ENCODE results near the gene PLXNA1.
A peak's percentile ranks its signal among the peaks of the same experiment; 100 is the strongest.

PLXNA1 gene

DNA sequence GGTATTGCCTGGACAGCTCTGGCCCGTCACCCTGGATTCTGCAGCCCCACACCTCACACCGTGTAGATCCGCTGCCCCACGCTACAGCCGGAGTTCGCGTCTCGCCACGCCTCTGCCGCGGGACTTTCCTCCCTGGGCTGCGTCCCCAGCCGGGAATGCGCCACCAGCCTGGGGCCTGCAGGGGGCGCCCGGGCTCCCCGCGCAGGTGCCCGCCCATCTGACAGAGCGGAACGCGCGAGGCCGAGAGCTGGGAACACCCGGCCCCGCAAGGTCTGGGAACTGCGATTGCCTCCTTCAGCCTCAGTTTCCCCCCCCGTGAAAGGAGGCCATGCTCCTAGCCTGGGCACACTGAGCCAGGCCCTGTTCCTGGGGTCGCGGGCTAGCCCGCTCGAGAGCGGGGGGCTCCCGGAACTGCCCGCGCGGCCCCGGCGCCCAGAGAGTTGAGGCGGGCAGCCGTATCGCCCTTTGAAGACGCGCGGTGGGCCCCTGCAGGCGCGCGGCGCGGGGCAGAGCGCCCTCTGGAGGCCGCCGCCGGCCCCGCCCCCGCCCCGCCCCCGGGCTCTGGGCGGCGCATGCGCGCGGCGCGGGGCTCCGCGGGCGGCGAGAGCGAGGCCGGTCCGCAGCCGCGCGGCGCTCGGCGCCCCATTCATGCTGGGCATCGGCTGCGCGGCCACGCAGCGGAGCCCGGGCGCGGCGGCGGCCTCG is at the start of gene PLXNA1:
TSS of gene PLXNA1 (plus strand) at position 645 of the 705 bp plus-strand sequence. CDS start 5,479 bp downstream, outside the sequence.
- DNase-seq: peak; percentile 79

DNA sequence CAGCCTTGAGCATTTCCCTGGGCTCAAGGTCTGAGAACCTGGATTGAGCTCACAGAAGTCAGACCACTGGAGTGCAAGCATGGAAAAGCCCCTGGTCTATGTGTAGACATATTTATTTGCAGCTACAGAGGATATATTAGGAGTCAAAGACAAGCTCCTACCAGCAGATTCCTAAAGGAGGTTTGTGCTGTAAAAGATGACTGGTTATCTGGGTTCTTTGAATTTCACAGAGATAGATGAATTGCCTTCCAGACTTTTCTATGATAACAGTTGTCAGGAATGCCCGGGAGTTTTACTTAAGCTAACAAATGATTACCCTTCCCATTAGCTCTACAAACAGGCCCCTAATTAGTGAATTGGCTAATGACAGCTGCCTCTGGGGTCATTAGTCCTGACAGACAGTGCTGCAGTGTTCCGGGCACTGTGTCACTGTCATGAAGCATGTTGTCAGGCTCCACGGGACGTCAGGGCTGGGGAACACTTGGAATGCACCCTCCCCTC is 48.8 kb upstream of the PLXNA1 start:
- no peak for DNase-seq

GRCh38 chr3:126934991-126935390 is 47.9 kb upstream of the PLXNA1 start:
- no peak for DNase-seq

DNA sequence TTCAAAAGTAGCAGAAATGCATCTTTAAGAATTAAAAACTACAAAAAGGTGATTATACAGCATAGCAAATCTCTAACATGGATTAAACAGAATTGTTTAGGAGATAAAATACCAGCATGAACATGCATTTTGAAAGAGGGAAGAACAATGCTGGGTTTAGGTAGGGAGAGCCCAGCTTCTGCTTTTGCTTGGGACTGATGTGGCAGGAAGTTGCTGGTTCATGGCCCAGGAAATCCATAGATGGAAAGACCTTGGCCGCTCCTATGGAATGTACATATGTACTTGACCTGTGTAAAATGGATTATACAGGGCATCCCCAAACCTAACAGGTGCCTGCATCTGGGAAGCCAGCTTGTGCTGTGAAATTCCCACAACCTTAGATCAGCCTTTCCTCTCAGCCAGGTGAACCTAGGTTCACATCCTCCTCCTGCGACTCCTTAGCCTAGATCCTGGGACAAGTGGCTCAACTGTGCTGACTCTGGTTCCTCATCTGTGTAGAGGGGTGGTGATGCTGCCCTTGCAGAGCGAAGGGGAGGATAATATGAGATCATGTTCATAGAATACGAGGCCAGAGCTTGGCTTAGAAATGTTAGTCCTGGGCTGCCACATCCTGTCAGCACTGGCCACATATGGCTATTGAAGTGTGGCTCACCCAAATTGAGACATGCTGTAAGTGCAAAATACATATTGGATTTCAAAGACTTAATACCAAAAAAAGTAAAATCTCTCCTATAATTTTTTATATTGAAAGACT is 47.0 kb upstream of the PLXNA1 start:
- no peak for DNase-seq

GRCh38 chr3:126936853-126937425 is 46.0 kb upstream of the PLXNA1 start:
- peak; percentile 21 for DNase-seq

- no peak for DNase-seq
Observed at GRCh38 chr3:126937533-126937932, 45.4 kb upstream of the PLXNA1 start.

- DNase-seq: no peak
Observed at GRCh38 chr3:126937973-126938372, 44.9 kb upstream of the PLXNA1 start.

DNA sequence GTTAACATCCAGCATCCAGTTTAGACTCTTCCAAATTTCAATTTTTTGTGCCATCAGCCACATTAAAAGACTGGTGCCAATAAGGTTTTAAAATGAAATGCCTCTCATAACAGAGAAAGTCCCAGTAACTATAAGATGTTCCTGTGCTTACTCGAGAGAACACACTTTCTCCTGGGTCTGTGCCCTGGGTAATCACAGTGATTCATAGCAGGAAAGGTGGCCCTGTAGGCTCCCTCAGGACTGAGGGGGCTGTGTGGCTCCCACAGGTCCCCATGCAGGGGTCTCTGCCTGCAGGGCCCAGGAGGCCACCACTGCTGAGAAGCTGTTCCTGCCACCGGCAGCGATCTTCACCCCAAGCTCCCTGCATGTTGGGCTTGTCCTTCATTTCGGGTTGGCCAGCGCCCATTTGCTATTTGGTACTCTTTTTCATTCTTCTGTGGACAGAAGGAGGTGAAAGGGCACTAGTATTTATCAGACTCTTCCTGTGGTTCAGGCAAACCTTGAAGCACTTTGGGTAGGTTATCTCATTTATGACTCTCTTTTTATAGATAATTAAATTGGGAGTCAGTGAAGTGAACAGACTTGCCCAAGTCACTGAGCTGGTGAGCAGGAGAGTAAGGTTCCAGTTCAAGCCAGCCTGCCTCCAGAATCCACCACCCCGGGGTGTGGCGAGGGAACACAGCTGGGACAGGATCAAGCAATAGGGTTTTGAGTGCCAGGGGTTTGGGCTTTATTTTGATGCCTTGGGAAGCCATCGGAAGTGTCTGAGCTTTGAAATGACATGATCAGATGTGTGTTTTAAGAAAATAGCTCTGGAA is 44.2 kb upstream of the PLXNA1 start:
- no peak for DNase-seq

DNA sequence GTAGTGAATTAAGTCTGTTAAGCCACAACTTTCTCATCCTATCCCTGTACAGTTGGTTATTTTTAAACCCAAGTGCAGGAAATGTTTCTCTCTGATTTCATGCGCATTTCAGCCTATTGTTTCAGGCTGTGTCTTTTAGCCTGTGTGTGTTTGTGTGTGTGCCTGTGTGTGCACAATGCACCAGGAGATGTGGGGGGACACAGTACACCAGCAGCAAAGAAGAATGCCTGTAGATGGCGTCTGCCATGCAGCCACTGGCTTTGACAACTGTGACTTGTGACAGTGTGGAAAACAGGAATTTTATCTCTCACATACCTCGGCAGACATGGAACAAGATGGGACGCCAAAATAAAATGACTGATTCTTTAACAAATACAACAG is 43.6 kb upstream of the PLXNA1 start:
- DNase-seq: no peak

DNA sequence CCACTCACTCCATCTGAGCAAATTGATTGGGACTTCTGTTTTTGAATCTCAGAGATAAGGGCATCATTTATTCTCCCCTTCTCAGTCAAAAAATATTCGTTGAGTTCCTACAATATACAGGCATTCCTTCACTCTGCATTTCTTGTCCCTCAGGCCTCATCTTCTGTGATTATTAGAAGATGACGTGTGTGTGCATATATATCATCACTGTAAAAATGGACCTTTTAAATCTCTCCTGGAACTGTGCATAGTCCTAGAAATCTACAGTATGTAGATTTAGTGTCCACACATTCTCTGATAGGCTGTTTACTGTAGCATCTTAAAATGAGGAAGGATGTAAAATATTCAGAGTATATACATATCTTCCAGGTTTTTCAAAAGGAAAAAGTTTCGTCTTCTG is 43.2 kb upstream of the PLXNA1 start:
- no peak for DNase-seq

- DNase-seq: no peak
Observed at GRCh38 chr3:126941721-126942270, 41.1 kb upstream of the PLXNA1 start.

- no peak for DNase-seq
Observed at GRCh38 chr3:126944089-126944965, 38.6 kb upstream of the PLXNA1 start.

GRCh38 chr3:126945171-126945721 is 37.7 kb upstream of the PLXNA1 start:
- DNase-seq: no peak

DNA sequence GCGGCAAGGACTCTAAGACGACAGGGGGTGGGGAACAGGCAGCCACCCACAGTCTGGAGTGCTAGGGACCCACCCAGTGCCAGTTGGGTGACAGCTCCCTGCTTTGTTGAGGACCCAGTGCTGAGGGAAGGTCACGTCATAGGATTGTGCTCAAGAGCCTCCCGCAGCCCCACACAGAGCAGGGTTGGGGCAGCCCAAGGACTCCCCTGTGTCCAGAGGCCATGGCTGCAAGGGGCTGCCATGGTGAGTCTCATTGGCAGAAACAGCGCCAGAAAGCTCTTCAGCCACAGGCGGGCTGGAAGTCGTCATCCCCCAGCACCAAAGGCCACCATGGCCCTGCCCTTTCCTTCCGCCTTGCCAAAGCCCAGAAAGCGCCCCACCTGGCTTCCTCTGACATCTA is 37.0 kb upstream of the PLXNA1 start:
- DNase-seq: no peak

DNA sequence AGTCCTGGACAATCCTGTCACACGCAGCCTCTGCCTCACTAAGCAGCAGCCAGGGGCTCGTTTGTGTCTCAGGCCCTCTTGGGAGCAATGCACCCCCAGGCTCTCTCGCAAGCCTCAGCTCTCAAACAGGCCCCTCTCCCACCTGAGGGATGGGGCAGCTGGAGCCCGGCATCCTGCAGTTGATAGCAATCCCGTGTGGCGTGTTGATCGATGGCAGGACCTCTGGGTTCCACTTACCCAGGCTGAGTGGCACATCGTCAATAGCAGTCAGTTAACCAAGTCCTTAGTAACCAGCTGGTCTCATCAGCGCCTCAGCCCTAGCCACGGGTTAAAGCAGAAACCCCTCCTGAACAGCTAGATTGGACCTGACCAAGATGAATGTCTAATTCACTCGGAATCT is 36.5 kb upstream of the PLXNA1 start:
- DNase-seq: no peak

DNA sequence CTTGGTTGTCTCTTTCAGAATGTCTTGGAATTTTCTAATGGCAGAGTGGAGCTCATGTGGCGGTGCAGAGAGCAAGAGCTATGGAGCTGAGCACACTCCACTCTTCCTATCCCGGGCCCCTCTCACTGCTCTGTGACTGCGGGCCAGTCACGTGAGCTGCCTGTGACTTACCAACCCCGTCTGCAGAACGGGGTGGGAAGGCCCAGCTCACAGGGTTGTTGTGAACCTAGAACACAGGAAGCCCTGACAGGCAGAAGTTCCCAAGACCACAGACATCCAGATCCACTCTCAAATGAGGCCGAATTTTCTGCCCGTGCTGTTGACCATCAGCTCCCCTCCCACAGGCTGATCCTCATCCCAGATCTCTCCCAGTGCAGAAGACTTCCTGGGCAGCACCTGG is 35.5 kb upstream of the PLXNA1 start:
- no peak for DNase-seq

- DNase-seq: no peak
Observed at GRCh38 chr3:126948980-126949535, 33.9 kb upstream of the PLXNA1 start.

DNA sequence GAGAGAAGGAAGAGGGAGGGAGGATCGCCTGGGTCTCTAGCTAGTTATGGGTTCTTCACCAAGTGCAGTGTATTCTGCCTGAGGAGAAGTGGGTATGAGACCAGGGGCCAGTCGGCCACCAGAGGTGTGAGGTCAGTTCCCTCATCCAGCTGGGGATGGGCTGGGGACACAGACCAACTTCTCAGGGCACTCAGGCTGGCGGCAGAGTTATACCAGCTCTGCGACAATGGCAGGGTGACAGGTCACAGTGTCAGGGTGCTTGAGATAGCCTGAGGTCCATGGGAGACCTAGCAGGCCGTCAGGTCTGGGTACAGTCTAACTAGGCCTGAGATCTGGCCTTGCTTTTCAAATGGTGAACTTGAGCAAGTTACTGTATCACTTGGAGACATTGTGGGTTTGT is 31.4 kb upstream of the PLXNA1 start:
- DNase-seq: no peak

DNA sequence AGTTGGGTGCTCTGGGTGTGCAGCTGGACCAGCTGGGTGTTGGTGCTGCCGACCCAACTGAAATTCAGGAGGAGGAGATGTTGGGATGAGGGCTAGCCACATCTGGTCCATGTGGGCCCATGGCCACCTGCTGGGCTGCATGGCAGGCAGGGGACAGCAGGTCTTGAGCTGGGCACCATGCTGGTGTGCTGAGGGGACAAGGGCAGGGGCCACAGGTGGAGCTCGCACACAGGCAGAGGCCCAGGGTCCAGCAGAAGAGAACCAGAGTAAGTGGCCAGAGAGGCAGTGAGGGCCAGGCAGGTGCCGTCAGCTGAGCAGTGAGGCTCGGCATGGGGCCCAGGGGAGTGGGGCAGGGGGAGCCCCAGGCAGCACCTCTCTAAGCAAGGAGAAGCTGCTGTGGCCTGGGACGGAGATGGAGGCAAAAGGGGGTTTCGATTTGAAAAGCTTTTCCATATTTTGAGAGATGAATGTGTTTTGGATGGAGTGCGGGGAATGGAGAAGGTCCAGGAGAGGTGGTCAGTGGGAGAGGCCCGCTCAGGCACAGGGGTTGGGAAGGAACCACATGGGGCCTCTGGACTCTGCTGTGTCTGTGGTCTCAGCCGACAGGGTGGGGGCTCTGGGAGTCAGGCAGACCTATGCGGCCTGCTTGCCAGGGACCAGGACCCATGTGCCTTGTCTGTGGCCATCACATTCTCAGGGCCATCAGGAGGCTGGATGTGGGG is 30.5 kb upstream of the PLXNA1 start:
- DNase-seq: no peak

- no peak for DNase-seq
Observed at GRCh38 chr3:126952983-126953660, 29.8 kb upstream of the PLXNA1 start.
